Measurements from ENCODE around the gene GSTM3.

GSTM3 gene

DNA sequence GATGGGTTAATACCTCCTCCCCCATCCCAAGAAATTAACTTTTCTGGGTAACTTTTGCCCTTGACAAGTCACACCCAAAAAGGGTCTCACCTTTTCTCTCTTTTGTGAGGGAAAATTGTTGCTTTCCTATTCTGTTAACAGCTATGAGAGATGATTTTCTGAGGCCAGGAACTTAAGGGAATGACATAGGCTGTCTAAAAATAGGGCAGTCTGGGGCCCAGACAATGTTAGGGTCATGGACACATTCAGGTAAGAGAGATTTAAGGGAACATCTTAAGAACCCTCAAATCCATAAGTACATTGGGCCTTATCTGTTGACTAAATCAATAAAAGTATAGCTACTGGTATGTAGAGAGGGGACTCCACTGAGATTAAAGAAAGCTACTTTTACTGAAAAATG lies 8.4 kb upstream of the GSTM3 start:
- TF ChIP-seq TAF1 (IDR thresholded peaks at IDR 0.05; ENCODE audit: borderline replicate concordance, insufficient read depth, low read length) (no peak), FOXP2 (optimal IDR thresholded peaks at IDR 0.05; ENCODE audit: borderline replicate concordance, extremely low read depth, extremely low read length, insufficient read depth) (no peak), POLR2AphosphoS5 (IDR thresholded peaks at IDR 0.05; ENCODE audit: low read depth, low read length) (no peak), SIN3A (IDR thresholded peaks at IDR 0.05; ENCODE audit: borderline replicate concordance, insufficient read depth, low read length) (no peak)
- TF ChIP-seq, protein P1, sequence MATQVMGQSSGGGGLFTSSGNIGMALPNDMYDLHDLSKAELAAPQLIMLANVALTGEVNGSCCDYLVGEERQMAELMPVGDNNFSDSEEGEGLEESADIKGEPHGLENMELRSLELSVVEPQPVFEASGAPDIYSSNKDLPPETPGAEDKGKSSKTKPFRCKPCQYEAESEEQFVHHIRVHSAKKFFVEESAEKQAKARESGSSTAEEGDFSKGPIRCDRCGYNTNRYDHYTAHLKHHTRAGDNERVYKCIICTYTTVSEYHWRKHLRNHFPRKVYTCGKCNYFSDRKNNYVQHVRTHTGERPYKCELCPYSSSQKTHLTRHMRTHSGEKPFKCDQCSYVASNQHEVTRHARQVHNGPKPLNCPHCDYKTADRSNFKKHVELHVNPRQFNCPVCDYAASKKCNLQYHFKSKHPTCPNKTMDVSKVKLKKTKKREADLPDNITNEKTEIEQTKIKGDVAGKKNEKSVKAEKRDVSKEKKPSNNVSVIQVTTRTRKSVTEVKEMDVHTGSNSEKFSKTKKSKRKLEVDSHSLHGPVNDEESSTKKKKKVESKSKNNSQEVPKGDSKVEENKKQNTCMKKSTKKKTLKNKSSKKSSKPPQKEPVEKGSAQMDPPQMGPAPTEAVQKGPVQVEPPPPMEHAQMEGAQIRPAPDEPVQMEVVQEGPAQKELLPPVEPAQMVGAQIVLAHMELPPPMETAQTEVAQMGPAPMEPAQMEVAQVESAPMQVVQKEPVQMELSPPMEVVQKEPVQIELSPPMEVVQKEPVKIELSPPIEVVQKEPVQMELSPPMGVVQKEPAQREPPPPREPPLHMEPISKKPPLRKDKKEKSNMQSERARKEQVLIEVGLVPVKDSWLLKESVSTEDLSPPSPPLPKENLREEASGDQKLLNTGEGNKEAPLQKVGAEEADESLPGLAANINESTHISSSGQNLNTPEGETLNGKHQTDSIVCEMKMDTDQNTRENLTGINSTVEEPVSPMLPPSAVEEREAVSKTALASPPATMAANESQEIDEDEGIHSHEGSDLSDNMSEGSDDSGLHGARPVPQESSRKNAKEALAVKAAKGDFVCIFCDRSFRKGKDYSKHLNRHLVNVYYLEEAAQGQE (IDR thresholded peaks at IDR 0.05; ENCODE audit: insufficient read depth in 1 of 2, low read depth in 2 of 2, low read length in 2 of 2): no peak

DNA sequence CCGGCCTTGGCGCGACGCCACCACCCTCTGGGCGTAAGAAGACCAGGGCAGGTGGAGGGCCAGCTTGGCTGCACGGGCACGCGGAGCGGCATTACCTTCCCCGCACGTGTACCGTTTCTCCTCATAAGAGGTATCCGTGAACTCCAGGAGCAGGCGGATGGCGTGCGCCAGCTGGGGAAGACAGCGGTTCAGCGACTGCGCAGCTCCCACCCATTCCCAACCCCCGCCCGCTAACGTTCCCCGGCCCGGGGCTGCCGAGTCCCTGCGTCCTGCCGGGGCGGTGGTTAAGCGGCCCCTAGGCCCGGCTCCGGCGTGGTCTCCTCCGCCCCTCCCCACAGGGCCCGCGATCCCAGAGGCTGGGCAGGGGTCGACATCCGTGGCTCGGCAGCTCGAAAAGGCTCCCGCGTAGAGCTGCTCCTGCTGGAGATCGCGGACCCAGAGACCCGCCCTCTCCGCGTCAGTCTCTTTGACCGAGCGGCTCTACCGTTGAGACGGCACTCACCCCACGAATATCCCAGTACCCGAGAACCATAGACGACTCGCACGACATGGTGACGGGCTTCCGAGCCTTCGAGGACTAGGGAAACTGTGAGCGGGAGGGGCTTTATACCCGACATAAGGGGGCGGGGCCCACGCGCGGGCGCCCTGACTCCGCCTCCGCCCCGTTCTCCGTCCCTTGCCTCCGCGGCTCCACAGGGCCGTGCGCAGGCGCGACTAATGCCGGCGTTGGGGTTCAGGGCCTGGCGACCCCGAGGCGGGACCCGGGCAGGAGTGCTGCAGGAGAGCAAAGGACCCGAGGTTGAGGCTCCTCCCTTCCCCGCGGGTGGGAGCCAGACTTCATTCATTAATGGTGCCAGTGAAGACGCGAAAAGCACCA lies 862 bp downstream of the GSTM3 start:
- TF ChIP-seq POLR2AphosphoS5 (IDR thresholded peaks at IDR 0.05; ENCODE audit: low read depth, low read length) (no peak), TAF1 (IDR thresholded peaks at IDR 0.05; ENCODE audit: borderline replicate concordance, insufficient read depth, low read length) (no peak), FOXP2 (optimal IDR thresholded peaks at IDR 0.05; ENCODE audit: borderline replicate concordance, extremely low read depth, extremely low read length, insufficient read depth) (no peak), SIN3A (IDR thresholded peaks at IDR 0.05; ENCODE audit: borderline replicate concordance, insufficient read depth, low read length) (no peak)
- TF ChIP-seq, protein P1 (IDR thresholded peaks at IDR 0.05; ENCODE audit: insufficient read depth in 1 of 2, low read depth in 2 of 2, low read length in 2 of 2): no peak

DNA sequence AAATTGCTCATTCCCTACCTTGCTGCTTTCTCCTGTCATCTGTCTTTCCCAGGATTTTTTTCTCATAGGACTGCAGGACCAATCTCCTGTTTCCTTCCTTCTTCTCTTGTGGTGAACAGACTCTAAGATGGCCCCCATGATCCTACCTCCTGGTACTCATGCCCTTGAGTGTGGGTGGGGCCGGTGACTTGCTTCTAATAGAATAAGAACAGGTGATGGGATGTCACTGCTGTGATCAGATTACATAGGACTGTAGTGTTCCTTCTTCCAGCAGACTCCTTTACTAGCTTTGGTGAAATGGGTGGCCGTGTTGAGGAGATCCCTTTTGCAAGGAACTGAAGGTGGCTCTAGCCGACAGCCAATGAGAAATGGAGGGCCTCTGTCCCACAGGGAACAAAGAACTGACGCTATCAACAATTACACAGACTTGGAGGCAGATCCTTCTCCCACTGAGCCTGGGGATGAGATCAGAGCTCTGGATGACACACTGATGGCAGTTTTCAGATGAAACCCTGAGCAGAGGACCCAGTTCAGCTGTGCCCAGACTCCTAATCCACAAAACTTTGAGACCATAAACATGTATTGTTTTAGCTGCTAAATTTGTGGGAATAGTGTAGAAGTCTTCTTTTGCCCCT lies 7.5 kb downstream of the GSTM3 start:
- no peak for TF ChIP-seq POLR2AphosphoS5 (IDR thresholded peaks at IDR 0.05; ENCODE audit: low read depth, low read length)
- TF ChIP-seq SIN3A (IDR thresholded peaks at IDR 0.05; ENCODE audit: borderline replicate concordance, insufficient read depth, low read length): no peak
- TF ChIP-seq TAF1 (IDR thresholded peaks at IDR 0.05; ENCODE audit: borderline replicate concordance, insufficient read depth, low read length): no peak
- TF ChIP-seq, protein P1 (IDR thresholded peaks at IDR 0.05; ENCODE audit: insufficient read depth in 1 of 2, low read depth in 2 of 2, low read length in 2 of 2): no peak

- TF ChIP-seq POLR2AphosphoS5 (IDR thresholded peaks at IDR 0.05; ENCODE audit: low read depth, low read length) (no peak), TAF1 (IDR thresholded peaks at IDR 0.05; ENCODE audit: borderline replicate concordance, insufficient read depth, low read length) (no peak), FOXP2 (optimal IDR thresholded peaks at IDR 0.05; ENCODE audit: borderline replicate concordance, extremely low read depth, extremely low read length, insufficient read depth) (no peak), SIN3A (IDR thresholded peaks at IDR 0.05; ENCODE audit: borderline replicate concordance, insufficient read depth, low read length) (no peak)
- TF ChIP-seq, protein P1 (IDR thresholded peaks at IDR 0.05; ENCODE audit: insufficient read depth in 1 of 2, low read depth in 2 of 2, low read length in 2 of 2): no peak
These were observed 8.4 kb downstream of the GSTM3 start for GRCh38 chr1:109732390-109732881.
